RWPE2 (cell line): ENCODE data around the gene ITPRIPL2.

Experiments
- ATAC-seq: fragments of 200-7000 bp; cut with Tn5 transposase; 3 replicates; pipeline ENCODE4 v1.9.1; 2021; ENCODE audit warnings: low read depth
- DNase-seq: peaks from one replicate; pipeline ENCODE4 v3.0.0-alpha.2; 2020; ENCODE audit warnings: low spot score
- H3K27ac ChIP-seq: fragments of 450-650 bp; 2 replicates; pipeline ENCODE4 v1.5.1; 2017; ENCODE audit warnings: mild to moderate bottlenecking; ENCODE audit not compliant: poor library complexity, severe bottlenecking
- H3K27me3 ChIP-seq: fragments of 250-450 bp; sonication (Bioruptor Pico); 2 replicates; pipeline ENCODE4 v1.5.1; 2021; ENCODE audit warnings: mild to moderate bottlenecking, moderate library complexity; ENCODE audit not compliant: insufficient read depth, poor library complexity, severe bottlenecking
- H3K36me3 ChIP-seq: fragments of 250-450 bp; sonication (Bioruptor Pico); 2 replicates; pipeline ENCODE4 v1.5.1; 2020; ENCODE audit warnings: low read depth, mild to moderate bottlenecking, moderate library complexity
- H3K4me1 ChIP-seq: fragments of 250-450 bp; sonication (Bioruptor Pico); 2 replicates; pipeline ENCODE4 v1.5.1; 2021; ENCODE audit warnings: mild to moderate bottlenecking, moderate library complexity; ENCODE audit not compliant: insufficient read depth, poor library complexity, severe bottlenecking
- H3K4me3 ChIP-seq: fragments of 250-450 bp; sonication (Bioruptor Pico); 2 replicates; pipeline ENCODE4 v1.5.1; 2021; ENCODE audit warnings: mild to moderate bottlenecking, moderate library complexity; ENCODE audit not compliant: severe bottlenecking
- H3K9me3 ChIP-seq: fragments of 250-450 bp; sonication (Bioruptor Pico); 2 replicates; pipeline ENCODE4 v1.5.1; 2021; ENCODE audit warnings: mild to moderate bottlenecking, moderate library complexity; ENCODE audit not compliant: severe bottlenecking
- CTCF ChIP-seq: fragments of 450-650 bp; IDR thresholded peaks from one replicate; pipeline ENCODE4 v1.5.1; 2017; ENCODE audit warnings: mild to moderate bottlenecking, moderate library complexity; ENCODE audit not compliant: poor library complexity, severe bottlenecking

ITPRIPL2 gene

GRCh38 chr16:19098173-19098572, 15.6 kb upstream of the ITPRIPL2 start:
- no peak overlapping the region for H3K27ac ChIP-seq
- ATAC-seq (no peak), DNase-seq (peak; percentile 1)
- no peak overlapping the region for H3K4me3 ChIP-seq
- H3K4me1 ChIP-seq: peaks cover 14% of the 10 kb centered on the region
- no peaks in the 10 kb centered on the region for H3K9me3 ChIP-seq
- H3K27me3 ChIP-seq: no peaks in the 10 kb centered on the region
- H3K36me3 ChIP-seq: no peaks in the 10 kb centered on the region
- TF ChIP-seq CTCF: no peak

GRCh38 chr16:19102187-19102872, 11.4 kb upstream of the ITPRIPL2 start:
- H3K4me3 ChIP-seq: no peak overlapping the region
- H3K9me3 ChIP-seq: no peaks in the 10 kb centered on the region
- H3K36me3 ChIP-seq: no peaks in the 10 kb centered on the region
- DNase-seq: no peak
- no peak for ATAC-seq
- peaks cover 2% of the 10 kb centered on the region for H3K4me1 ChIP-seq
- no peaks in the 10 kb centered on the region for H3K27me3 ChIP-seq
- no peak overlapping the region for H3K27ac ChIP-seq
- TF ChIP-seq CTCF: no peak

GRCh38 chr16:19104607-19105006, 9.2 kb upstream of the ITPRIPL2 start:
- Histone ChIP-seq H3K36me3 (no peaks in the 10 kb centered on the region), H3K9me3 (no peaks in the 10 kb centered on the region), H3K4me3 (no peak overlapping the region), H3K4me1 (peaks cover 13% of the 10 kb centered on the region), H3K27ac (no peak overlapping the region), H3K27me3 (no peaks in the 10 kb centered on the region)
- DNase-seq (no peak), ATAC-seq (no peak)
- no peak for TF ChIP-seq CTCF

- Histone ChIP-seq H3K27me3 (no peaks in the 10 kb centered on the region), H3K4me1 (peaks cover 13% of the 10 kb centered on the region), H3K4me3 (no peak overlapping the region), H3K27ac (no peak overlapping the region), H3K9me3 (no peaks in the 10 kb centered on the region), H3K36me3 (no peaks in the 10 kb centered on the region)
- no peak for DNase-seq
- no peak for TF ChIP-seq CTCF
- ATAC-seq: no peak
These were observed 8.6 kb upstream of the ITPRIPL2 start for GRCh38 chr16:19105131-19105530.

- Histone ChIP-seq H3K27ac (no peak overlapping the region), H3K4me3 (no peak overlapping the region), H3K4me1 (peaks cover 13% of the 10 kb centered on the region), H3K36me3 (no peaks in the 10 kb centered on the region), H3K27me3 (no peaks in the 10 kb centered on the region), H3K9me3 (no peaks in the 10 kb centered on the region)
- no peak for ATAC-seq
- no peak for DNase-seq
- TF ChIP-seq CTCF: no peak
These were observed 7.7 kb upstream of the ITPRIPL2 start for GRCh38 chr16:19105891-19106624.
